Mesothelial cell of epicardium (in vitro differentiated cells): ENCODE data around the gene FAM131B. TPM values are rescaled to one million over a fixed set of nuclear protein-coding genes. Genes with fewer than 3 reads are reported as not detected.
"Not testable (repeated sequence)": the region's sequence is repeated elsewhere in the genome, so short reads cannot be mapped to it uniquely, and the experiment has no call there.

ENCODE experiments used
- DNase-seq, 2 experiments: peaks; one replicate each; pipeline ENCODE4 v3.0.0; 2021; ENCODE audit warnings: low spot score in 2 of 2; ENCODE audit not compliant: unreplicated experiment in 2 of 2
- H3K27ac Mint-ChIP-seq: 2 replicates; pipeline ENCODE4 v1.8.0; 2021; ENCODE audit warnings: mixed read lengths
- H3K27me3 Mint-ChIP-seq: 2 replicates; pipeline ENCODE4 v1.8.0; 2021; ENCODE audit warnings: low read depth, mixed read lengths
- H3K36me3 Mint-ChIP-seq: 2 replicates; pipeline ENCODE4 v1.8.0; 2021; ENCODE audit warnings: mixed read lengths
- H3K4me1 Mint-ChIP-seq: 2 replicates; pipeline ENCODE4 v1.8.0; 2021; ENCODE audit warnings: mixed read lengths
- H3K4me3 Mint-ChIP-seq: 2 replicates; pipeline ENCODE4 v1.8.0; 2021; ENCODE audit warnings: mild to moderate bottlenecking, moderate library complexity, mixed read lengths
- H3K9me3 Mint-ChIP-seq: 2 replicates; pipeline ENCODE4 v1.8.0; 2021; ENCODE audit warnings: mixed read lengths
- total RNA-seq: library from RNA; stranded (reverse); gene quantifications from 3 replicates; pipeline ENCODE4 v1.2.1, GENCODE V29; 2021
- TF ChIP-seq, protein P1 (sequence below): fragments of 200-600 bp; sonication (generic); IDR thresholded peaks from one replicate; pipeline ENCODE4 v1.5.0; 2021; ENCODE audit warnings: antibody characterized with exemption; ENCODE audit not compliant: unreplicated experiment

The FAM131B gene
- total RNA-seq, 1 donor from 2014 or later: 5.6 TPM

DNA sequence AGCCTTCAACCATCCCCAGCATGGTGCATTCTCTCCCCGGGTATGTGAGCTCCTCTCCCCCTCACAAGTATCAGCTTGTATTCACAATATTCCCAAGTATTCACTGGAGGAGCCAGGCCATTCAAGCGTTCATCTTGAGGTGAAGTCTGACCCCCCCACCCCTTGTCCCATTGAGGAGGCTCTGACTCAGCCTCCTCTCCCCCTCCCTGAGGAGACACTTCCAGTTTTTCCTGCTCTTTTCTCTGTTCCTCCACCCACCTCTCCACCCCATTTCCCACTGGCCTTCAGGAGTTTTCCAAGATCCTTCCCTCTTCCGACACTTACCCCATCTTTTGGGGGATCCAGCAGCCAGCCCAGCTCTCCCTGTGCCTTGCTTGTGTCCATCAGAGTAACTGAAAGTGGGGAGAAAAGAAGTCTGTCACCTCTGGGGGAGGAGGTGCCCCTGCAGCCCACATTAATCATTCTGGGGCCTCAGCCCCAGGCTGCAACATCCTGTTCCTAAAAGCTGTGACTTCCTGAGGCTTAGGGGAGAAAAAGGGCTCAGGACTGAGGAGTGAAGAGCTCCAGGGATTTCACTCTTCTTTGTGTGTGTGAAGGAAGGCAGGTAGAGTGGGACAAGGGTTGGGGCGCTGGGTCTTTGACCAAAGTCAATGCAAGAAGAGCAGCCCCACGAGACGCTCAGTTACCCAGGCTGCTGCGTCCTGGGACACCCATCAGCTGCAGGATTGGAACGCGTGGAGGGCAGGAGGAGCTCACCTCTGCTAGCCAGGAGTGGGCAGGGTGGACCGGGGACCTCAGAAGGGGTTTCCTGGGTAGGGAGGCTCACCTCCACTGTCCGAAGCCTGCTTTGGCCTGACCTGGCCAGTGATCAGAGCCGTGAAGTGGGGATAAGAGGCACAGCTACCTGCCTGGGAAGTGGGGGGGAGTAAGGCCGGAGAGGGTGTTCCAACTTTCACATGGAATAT lies 45.1 kb upstream of the FAM131B start:
- TF ChIP-seq, protein P1, sequence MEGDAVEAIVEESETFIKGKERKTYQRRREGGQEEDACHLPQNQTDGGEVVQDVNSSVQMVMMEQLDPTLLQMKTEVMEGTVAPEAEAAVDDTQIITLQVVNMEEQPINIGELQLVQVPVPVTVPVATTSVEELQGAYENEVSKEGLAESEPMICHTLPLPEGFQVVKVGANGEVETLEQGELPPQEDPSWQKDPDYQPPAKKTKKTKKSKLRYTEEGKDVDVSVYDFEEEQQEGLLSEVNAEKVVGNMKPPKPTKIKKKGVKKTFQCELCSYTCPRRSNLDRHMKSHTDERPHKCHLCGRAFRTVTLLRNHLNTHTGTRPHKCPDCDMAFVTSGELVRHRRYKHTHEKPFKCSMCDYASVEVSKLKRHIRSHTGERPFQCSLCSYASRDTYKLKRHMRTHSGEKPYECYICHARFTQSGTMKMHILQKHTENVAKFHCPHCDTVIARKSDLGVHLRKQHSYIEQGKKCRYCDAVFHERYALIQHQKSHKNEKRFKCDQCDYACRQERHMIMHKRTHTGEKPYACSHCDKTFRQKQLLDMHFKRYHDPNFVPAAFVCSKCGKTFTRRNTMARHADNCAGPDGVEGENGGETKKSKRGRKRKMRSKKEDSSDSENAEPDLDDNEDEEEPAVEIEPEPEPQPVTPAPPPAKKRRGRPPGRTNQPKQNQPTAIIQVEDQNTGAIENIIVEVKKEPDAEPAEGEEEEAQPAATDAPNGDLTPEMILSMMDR: no peak
- DNase-seq: no peak
- peaks cover 62% of the 10 kb centered on the region for H3K4me1 Mint-ChIP-seq
- peak overlapping the region; percentile 70 for H3K27ac Mint-ChIP-seq
- peak overlapping the region; percentile 70 for H3K4me3 Mint-ChIP-seq
- H3K36me3 Mint-ChIP-seq: peaks cover 2% of the 10 kb centered on the region
- H3K27me3 Mint-ChIP-seq: no peaks in the 10 kb centered on the region
- no peaks in the 10 kb centered on the region for H3K9me3 Mint-ChIP-seq

DNA sequence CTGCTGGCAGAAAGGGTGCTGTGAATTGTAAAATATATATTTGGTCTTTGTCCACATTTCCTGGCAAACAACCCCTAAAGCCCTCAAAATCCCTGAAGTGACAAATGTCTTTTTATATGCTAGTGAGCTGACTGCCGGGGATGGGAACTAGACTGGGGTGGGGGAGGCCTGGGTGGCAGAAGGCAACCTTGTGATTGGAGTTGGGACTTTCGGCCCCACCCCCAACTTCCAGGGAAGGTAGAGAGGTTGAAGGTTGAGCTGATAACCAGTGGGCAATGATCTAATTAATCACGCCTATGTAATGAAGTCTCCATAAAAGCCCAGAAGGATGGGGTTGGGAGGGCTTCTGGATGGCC lies 43.5 kb upstream of the FAM131B start:
- Mint-ChIP-seq H3K4me1 (peaks cover 47% of the 10 kb centered on the region), H3K36me3 (peaks cover 2% of the 10 kb centered on the region), H3K9me3 (no peaks in the 10 kb centered on the region), H3K4me3 (no peak overlapping the region), H3K27ac (no peak overlapping the region), H3K27me3 (no peaks in the 10 kb centered on the region)
- DNase-seq: no peak
- TF ChIP-seq, protein P1: no peak

DNA sequence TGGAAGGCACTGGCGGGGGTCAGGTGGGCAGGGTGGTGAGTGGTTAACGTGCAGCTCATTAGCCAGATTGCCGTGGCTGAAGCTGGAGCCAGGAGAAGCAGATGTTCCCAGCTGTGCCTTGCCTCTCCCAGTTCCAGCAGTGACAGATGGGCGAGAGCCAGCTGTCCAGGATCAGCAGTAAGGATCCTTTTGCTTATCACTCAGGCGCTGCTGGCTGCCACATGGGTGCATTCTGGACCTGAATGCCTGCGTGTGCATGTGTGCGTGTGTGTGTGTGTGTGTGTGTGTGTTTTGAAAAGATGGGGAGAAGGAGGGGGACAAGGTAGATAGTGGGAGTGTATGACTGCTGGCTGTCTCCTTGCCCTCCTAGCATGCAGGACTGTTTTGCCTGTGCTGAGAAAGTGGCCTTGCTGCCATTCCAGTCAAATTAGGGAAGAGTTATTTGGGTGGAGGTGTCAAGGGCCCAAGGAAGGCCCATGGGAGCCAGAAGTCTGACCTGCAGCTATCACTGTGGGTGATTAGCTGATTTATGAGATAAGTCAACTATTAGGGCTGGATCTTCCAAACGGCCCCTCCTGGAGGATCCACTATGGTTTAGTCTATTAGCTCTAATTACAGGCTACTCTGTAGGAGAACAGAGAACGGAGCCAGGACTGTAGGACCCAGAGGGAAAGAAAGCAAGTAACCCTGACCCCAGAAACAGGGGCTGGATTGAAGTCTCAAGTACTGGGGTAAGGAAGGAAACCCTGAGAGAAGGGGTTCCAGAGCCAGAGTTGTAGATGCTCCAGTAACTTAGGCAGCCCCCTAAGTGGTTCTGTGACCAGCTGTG lies 42.9 kb upstream of the FAM131B start:
- H3K4me3 Mint-ChIP-seq: no peak overlapping the region
- no peaks in the 10 kb centered on the region for H3K9me3 Mint-ChIP-seq
- TF ChIP-seq, protein P1: no peak
- H3K27me3 Mint-ChIP-seq: no peaks in the 10 kb centered on the region
- H3K4me1 Mint-ChIP-seq: peaks cover 41% of the 10 kb centered on the region
- no peak for DNase-seq
- H3K36me3 Mint-ChIP-seq: peaks cover 2% of the 10 kb centered on the region
- H3K27ac Mint-ChIP-seq: peak overlapping the region; percentile 32

DNA sequence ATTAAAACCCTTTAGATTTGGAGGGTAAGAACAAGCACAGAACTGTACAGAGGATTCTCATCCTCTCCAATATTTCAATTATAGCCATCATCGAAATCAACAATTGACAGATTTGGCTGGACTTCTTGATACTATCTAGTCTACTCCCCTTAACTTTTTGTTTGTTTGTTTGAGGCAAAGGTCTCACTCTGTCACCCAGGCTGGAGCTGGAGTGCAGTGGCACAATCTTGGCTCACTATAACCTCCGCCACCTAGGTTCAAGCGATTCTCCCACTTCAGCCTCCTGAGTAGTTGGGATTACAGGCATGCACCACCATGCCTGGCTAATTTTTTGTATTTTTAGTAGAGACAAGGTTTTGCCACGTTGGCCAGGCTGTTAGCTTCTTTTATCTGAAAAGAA lies 39.7 kb upstream of the FAM131B start:
- H3K9me3 Mint-ChIP-seq, H3K27ac Mint-ChIP-seq, DNase-seq, H3K27me3 Mint-ChIP-seq, H3K36me3 Mint-ChIP-seq, H3K4me3 Mint-ChIP-seq: not testable (repeated sequence)
- H3K4me1 Mint-ChIP-seq: peaks cover 16% of the 10 kb centered on the region

DNA sequence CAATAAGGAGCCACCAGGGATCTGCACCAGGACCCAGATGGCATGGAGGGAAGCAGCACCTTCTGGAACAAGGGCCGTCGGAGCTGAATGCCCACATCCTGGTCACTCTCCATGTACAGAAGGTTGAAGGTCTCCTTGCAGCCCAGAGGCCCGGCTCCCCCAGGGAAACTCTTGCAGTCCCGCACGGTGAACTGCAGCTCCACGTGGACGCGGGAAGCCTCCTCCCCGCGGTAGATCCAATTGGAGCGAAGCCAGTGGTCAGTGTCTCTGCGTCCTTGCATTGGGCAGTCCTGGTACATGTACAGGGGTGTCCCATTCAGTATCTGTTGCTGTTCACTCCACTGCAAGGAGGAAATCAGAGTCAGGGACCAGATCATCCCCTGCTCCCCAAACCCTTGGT lies 38.8 kb upstream of the FAM131B start:
- TF ChIP-seq, protein P1: no peak
- Mint-ChIP-seq H3K9me3 (no peaks in the 10 kb centered on the region), H3K4me3 (no peak overlapping the region), H3K4me1 (peaks cover 13% of the 10 kb centered on the region), H3K27me3 (no peaks in the 10 kb centered on the region), H3K36me3 (peaks cover 6% of the 10 kb centered on the region), H3K27ac (no peak overlapping the region)
- DNase-seq: no peak

DNA sequence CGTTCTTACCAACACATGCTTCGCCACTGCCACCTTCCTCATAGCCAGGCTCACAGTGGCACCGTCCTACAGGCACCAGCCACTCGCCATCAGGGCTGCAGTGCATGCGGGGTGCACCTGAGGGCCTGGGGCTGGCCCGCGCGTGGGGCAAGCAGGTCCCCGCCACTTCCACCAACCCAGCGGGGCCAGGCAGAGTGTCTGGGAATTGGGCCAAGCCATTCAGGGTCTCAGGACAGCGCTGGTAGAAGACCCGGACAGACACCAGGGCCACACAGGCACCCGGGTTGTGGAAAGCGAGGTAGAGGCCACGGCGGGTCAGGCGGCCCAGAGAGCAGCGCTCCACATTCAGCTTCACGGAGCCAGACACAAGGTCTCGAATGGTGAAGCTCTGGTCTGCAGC lies 37.1 kb upstream of the FAM131B start:
- TF ChIP-seq, protein P1: no peak
- DNase-seq: no peak
- Mint-ChIP-seq H3K4me1 (no peaks in the 10 kb centered on the region), H3K4me3 (no peak overlapping the region), H3K27ac (no peak overlapping the region), H3K27me3 (no peaks in the 10 kb centered on the region), H3K36me3 (peaks cover 12% of the 10 kb centered on the region), H3K9me3 (no peaks in the 10 kb centered on the region)
